ENCODE results near the gene KIF9.
"Not testable (repeated sequence)": the region's sequence is repeated elsewhere in the genome, so short reads cannot be mapped to it uniquely, and the experiment has no call there.

KIF9 gene

GRCh38 chr3:47282424-47283192, at the start of gene KIF9, which contains the start of gene KLHL18:
KIF9 (minus strand) TSS chr3:47282799; CDS start chr3:47277374, 5,425 bp downstream.
KLHL18 (plus strand) TSS chr3:47282944; CDS start chr3:47282966, 22 bp downstream.
- peak; percentile 94 for DNase-seq (ENCODE audit: low spot score)

- DNase-seq (ENCODE audit: low spot score), result peak; percentile 75
These were observed 41.8 kb upstream of the KIF9 start for GRCh38 chr3:47324278-47324865.

- peak; percentile 25 for DNase-seq (ENCODE audit: low spot score)
These were observed 41.1 kb upstream of the KIF9 start for GRCh38 chr3:47323431-47324277.

- no peak for DNase-seq (ENCODE audit: low spot score)
These were observed 37.4 kb upstream of the KIF9 start for GRCh38 chr3:47319956-47320355.

GRCh38 chr3:47318916-47319315, 36.3 kb upstream of the KIF9 start:
- no peak for DNase-seq (ENCODE audit: low spot score)

- DNase-seq (ENCODE audit: low spot score), result not testable (repeated sequence)
These were observed 33.6 kb upstream of the KIF9 start for GRCh38 chr3:47316151-47316550.

GRCh38 chr3:47315069-47315647, 32.6 kb upstream of the KIF9 start:
- no peak for DNase-seq (ENCODE audit: low spot score)

- no peak for DNase-seq (ENCODE audit: low spot score)
These were observed 31.6 kb upstream of the KIF9 start for GRCh38 chr3:47314056-47314764.

GRCh38 chr3:47313341-47314055, 30.9 kb upstream of the KIF9 start:
- DNase-seq (ENCODE audit: low spot score), result no peak

GRCh38 chr3:47310391-47310790, 27.8 kb upstream of the KIF9 start:
- DNase-seq (ENCODE audit: low spot score), result no peak

GRCh38 chr3:47309231-47309630, 26.6 kb upstream of the KIF9 start:
- DNase-seq (ENCODE audit: low spot score), result not testable (repeated sequence)

- no peak for DNase-seq (ENCODE audit: low spot score)
These were observed 23.4 kb upstream of the KIF9 start for GRCh38 chr3:47306022-47306421.

GRCh38 chr3:47301456-47301855, 18.9 kb upstream of the KIF9 start:
- no peak for DNase-seq (ENCODE audit: low spot score)

- DNase-seq (ENCODE audit: low spot score), result no peak
These were observed 17.1 kb upstream of the KIF9 start for GRCh38 chr3:47299381-47300318.

- DNase-seq (ENCODE audit: low spot score), result no peak
These were observed 15.8 kb upstream of the KIF9 start for GRCh38 chr3:47298439-47298838.

GRCh38 chr3:47296562-47297302, 14.1 kb upstream of the KIF9 start:
- DNase-seq (ENCODE audit: low spot score), result no peak

GRCh38 chr3:47295976-47296375, 13.4 kb upstream of the KIF9 start:
- no peak for DNase-seq (ENCODE audit: low spot score)

- no peak for DNase-seq (ENCODE audit: low spot score)
These were observed 12.7 kb upstream of the KIF9 start for GRCh38 chr3:47295322-47295721.

GRCh38 chr3:47294392-47294791, 11.8 kb upstream of the KIF9 start:
- no peak for DNase-seq (ENCODE audit: low spot score)

Data from SW480 (cell line).